MV-4-11 (cell line): Measurements from ENCODE around the gene OR7G2.

Experiments used
- DNase-seq: peaks from one replicate; lab custom pipeline; 2025; lab: John Stamatoyannopoulos, UW

The OR7G2 gene

GRCh38 chr19:9107375-9107774 lies at the start of gene OR7G2:
Gene OR7G2, minus strand, starts transcription at chr19:9107475. Its CDS starts 4,232 bp downstream, at chr19:9103243.
- DNase-seq: no peak

DNA sequence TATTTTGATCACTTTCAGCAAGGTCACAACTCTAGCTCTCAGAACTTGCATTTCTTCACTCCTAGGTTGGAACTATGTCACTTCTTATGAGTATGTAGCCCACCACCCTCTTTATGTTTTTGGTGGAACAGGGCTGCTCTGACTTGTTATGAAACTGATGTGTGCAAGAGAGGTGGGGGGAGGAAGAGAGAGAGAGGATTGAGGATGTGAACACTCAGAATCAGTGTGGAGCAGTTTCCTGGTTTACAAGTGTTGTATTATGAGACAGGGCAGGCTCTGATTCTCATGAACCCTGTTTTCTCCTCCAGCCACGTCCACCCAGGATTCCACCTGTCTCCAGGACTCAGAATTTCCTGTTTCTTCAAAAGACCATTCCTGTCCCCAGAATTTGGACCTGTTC lies 49.0 kb upstream of the OR7G2 start:
- no peak for DNase-seq

DNA sequence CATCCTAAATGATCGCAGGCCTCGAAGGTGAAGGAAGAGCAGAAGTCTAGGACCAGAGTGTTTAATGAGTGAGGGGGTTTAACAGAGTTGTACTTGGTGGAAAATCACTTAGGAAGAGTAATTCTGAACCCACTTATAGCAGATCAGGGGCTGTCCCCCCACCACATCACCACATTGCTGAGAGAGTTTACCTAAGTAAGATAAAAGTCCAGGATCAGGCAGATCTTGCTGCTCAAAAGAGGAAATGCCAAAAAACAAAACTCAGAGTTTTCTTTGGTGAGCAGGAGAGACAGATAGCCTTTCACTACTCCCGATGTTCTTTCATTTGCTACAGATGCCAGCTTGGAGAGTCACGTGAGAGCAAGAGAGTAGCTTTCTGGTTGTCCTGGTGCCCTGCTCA lies 48.3 kb upstream of the OR7G2 start:
- DNase-seq: no peak

GRCh38 chr19:9151367-9151766 lies 44.1 kb upstream of the OR7G2 start:
- DNase-seq: no peak

DNA sequence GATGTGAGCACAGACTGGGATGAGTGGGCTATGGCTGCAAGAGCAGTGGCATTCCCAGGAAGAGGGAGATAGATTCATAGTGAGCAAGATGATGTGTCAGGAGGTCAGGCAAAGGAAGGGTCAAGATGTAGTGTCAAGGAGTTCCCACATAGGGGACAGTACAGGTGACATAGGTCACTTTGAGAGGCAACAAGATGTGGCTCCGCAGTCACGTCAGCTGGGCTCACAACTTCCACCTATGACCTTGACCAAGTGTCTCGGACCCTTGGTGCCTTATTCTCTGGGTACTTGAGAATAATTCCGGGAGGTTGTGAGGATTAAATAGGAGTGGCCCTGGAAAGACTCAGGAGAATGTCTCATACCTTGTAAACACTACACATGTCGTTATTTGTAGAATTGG lies 43.4 kb upstream of the OR7G2 start:
- no peak for DNase-seq

DNA sequence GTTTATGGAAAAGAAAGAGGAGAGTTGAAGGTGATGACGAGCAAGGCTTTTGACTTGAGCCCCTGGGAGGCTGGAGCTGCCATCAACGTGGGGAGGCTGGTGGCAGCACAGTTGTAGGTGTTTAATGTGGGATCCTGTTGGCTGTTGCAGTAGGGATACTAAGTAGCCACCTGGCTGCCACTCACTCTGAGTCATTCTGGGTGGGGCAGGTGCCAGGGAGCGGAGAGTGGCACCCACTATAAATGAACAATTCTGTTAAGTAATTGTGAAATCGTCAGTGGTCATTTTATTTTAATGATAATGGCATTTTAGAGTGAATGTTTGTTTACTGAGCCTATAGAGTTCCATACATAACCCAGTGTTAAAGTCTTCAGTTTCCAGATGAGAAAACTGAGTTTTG lies 42.7 kb upstream of the OR7G2 start:
- no peak for DNase-seq

GRCh38 chr19:9148697-9149096 lies 41.4 kb upstream of the OR7G2 start:
- no peak for DNase-seq

- DNase-seq: no peak
Observed at GRCh38 chr19:9146882-9147281, 39.6 kb upstream of the OR7G2 start.

DNA sequence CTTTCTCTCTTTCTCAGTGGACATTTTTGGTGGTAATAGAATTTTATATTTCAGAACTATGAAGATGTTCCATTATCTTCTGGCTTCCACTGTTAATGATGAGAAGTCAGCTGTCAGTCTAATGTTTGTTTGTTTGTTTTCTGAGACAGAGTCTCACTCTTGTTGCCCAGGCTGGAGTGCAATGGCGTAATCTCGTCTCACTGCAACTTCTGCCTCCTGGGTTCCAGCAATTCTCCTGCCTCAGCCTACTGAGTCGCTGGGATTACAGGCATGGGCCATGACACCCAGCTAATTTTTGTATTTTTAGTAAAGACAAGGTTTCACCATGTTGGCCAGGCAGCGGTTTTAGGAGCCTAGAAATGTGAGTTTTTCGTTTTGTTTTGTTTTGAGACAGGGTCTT lies 37.6 kb upstream of the OR7G2 start:
- no peak for DNase-seq

DNA sequence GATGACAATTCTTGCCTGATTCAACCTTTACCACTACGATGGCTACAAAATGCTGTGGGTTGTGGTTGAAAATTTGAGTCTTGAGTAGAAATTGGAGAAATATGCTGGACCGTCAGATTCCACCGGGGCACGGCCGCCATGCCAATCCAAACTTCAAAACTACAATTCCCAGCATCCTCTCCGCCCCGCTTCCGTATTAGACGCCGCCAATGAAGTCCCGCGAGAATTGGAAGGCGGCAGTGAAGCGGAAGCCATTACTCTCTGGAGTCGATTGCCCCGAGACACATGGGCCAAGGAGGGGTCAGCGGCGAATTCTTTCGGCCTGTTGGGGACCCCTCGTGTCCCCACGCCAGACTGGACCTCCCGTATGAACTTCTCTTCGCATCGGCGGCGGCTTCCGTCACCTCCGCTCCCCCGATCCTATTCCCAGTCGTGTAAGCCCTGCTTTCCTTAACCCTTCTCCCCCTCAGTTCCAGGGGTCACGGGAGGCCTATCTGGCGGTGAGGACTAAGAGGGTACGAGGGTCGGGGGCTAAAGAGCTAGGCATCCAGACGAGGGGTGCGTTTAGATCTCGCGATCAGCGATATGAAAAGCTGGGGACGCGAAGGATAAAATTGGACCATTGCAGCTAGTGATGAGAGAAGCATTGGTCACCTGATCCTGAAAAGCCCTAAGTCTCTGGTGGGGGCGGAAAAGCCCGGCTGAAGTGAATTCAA lies 33.0 kb upstream of the OR7G2 start, which contains the start of gene ZNF317:
TSS of gene ZNF317 (plus strand) at position 239 of the 716 bp plus-strand sequence. CDS start 15,620 bp downstream, outside the sequence.
- peak; percentile 97 for DNase-seq

DNA sequence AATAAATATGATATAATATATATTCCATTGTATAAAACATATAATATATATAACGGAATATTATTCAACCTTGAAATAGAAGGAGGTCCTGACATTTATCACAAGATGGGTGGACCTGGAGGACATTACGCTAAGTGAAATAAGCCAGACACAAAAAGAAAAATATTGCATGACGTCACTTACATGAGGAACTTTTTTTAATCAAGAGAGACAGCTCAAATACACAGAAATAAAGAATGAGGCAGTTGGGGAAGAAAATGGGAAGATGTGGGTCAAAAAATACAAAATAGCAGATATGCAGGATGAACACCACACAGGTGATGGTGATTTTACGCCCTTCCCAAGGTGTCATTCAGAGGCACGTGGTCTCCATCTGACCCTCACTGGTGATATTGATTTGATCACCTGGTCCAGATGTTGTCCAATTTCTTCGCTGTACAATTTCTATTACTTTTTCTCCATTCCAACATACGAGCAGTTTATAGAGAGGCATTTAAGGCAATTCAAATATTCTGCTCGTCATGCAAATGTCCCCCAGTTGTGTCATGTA lies 32.4 kb upstream of the OR7G2 start:
- DNase-seq: no peak

- DNase-seq: no peak
Observed at GRCh38 chr19:9132422-9132821, 25.1 kb upstream of the OR7G2 start.

GRCh38 chr19:9130965-9131364 lies 23.7 kb upstream of the OR7G2 start:
- peak; percentile 99 for DNase-seq

- DNase-seq: peak; percentile 71
Observed at GRCh38 chr19:9128171-9128570, 20.9 kb upstream of the OR7G2 start.

DNA sequence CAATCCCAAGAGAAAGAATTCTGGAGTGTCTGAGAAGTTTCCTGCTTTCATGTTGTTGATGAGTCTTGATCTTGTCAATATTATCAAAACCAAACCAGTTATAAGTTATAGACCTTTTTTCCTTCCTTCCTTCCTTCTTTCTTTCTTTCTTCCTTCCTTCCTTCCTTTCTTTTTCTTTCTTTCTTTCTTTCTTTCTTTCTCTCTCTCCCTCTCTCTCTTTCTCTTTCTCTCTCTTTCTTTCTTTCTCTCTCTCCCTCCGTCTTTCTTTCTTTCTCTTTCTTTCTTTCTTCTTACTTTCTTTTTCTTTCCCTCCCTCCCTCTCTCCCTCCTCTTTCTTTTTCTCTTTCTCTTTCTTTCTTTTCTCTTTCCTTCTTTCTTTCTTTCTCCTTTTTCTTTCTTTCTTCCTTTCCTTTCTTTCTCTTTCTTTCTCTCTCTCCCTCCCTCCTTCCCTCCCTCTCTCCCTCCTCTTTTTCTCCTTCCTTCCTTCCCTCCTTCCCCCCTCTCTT lies 19.7 kb upstream of the OR7G2 start, which contains the start of gene OR7G3:
TSS of gene OR7G3 (minus strand) at position 51 of the 506 bp plus-strand sequence. CDS start at position 51, 0 bp downstream.
- DNase-seq: no peak

DNA sequence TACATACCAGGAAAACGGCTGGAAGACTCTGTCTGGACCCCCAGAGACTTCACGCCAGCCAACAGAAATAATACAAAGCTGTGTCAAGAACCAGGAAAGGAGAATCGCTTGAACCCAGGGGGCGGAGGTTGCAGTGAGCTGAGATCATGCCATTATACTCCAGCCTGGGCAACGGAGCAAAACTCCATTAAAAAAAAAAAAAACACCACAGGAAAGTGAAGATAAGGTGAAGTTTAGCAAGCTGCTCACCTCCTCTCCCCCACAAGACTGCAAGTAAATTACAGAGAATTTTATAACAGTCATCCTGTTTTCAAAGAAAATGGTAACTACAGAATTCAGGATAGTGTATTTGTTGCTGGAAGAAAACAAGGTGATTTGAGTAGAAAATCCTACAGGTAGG lies 9.3 kb upstream of the OR7G2 start:
- DNase-seq: no peak

- DNase-seq: peak; percentile 7
Observed at GRCh38 chr19:9115307-9115813, 8.1 kb upstream of the OR7G2 start, which contains the start of gene OR7G1. Gene OR7G1, minus strand, starts transcription at chr19:9115763. Its CDS starts 0 bp downstream, at chr19:9115763.

- no peak for DNase-seq
Observed at GRCh38 chr19:9109959-9110358, 2.7 kb upstream of the OR7G2 start.

DNA sequence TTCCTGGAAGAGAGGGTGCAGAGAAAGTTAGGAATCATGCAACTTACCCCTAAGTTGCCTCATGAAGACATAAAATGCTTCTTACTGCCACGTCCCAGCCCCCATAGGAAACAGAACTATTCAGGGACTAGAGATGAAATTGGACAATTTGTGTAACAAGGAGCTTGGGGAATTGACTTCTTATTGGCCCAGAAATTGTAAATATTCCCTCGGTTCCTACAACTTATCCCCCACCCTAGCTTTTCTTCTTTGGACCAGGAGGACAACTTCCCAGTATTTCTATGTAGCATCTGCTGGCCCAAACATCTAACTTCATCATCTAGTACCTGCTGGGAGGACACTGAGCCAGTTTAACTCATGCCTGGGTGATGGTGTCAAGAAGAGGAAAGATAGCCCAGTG lies 20.5 kb downstream of the OR7G2 start, which contains the start of gene OR1M1:
TSS of gene OR1M1 (plus strand) at position 301 of the 400 bp plus-strand sequence. CDS start 6,184 bp downstream, outside the sequence.
- no peak for DNase-seq

DNA sequence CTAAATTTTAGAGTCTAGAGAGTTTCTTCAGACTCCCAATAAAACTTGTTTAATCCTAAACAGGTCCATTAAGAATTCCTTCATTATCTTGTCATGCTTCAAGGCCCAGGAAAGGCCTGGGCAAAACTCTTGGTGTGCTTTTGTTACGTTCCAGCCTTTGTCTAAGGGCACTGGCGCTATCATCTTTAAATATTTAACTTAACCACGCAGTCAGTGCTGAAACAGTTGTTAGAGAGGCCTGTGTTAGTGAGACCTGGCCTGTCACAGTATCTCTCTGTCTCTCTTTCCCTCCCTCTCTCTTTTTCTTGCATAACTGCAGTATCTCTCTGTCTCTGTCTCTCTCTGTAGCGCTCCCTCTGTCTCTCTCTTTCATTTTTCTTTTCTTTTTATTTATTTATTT lies 28.6 kb downstream of the OR7G2 start:
- DNase-seq: no peak

- DNase-seq: no peak
Observed at GRCh38 chr19:9076901-9077300, 30.4 kb downstream of the OR7G2 start.

DNA sequence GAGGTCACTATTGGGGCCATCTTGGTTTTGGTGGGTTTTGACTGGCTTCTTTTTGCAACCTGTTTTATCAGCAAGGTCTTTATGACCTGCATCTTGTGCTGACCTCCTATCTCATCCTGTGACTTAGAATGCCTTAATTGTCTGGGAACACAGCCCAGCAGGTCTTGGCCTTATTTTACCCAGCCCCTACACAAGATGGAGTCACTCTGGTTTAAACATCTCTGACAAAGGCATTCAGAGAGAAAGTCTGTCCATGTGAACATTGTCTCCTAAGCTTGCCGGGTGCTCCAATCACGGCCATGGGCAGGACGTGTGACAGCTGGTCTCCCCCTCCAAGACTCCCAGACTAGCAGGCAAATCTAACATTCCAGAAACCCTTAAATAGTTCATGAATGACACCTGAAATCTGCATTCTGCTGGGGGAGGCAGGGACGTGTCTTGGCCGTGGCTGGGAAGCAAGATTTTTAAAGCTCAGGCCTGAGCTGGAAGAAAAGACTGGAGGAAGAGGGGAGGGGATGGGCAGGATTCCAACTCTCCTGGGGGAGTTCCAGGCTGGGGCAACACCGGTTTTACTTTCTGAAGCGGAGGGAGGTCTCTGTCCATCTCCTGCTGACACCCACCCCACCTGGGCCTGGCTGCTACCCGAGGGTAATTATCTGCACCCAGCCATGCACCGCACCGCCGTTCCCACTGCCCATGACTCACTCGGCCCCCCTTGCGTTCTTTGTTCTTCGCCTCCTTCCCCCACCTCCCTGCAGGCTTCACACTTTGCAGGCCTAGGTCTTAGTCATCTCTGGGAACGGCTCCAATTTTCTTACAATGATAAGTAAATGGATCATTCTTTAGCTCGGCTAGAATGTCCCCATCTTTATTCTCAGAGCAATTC lies 32.0 kb downstream of the OR7G2 start:
- DNase-seq: peak; percentile 69
